Measurements from ENCODE around the gene RAB5A.
A peak's percentile ranks its signal among the peaks of the same experiment; 100 is the strongest.

The RAB5A gene

GRCh38 chr3:19934098-19934566, 12.8 kb upstream of the RAB5A start, which contains the start of gene EFHB:
Gene EFHB, minus strand, starts transcription at chr3:19934217. Its CDS starts 199 bp downstream, at chr3:19934018.
- no peak within 1 kb of the TSS for H3K4me3 ChIP-seq (ENCODE audit: low read depth, low read length)
- no peak for TF ChIP-seq CTCF (IDR thresholded peaks at IDR 0.05; ENCODE audit: borderline replicate concordance, insufficient read depth, low read depth, low read length)

- no peak overlapping the region for H3K4me3 ChIP-seq (ENCODE audit: low read depth, low read length)
- TF ChIP-seq CTCF (IDR thresholded peaks at IDR 0.05; ENCODE audit: borderline replicate concordance, insufficient read depth, low read depth, low read length), result no peak
Observed at GRCh38 chr3:19937459-19938294, 9.2 kb upstream of the RAB5A start.

GRCh38 chr3:19938295-19938627, 8.6 kb upstream of the RAB5A start:
- no peak overlapping the region for H3K4me3 ChIP-seq (ENCODE audit: low read depth, low read length)
- no peak for TF ChIP-seq CTCF (IDR thresholded peaks at IDR 0.05; ENCODE audit: borderline replicate concordance, insufficient read depth, low read depth, low read length)

GRCh38 chr3:19940643-19941042, 6.3 kb upstream of the RAB5A start:
- no peak overlapping the region for H3K4me3 ChIP-seq (ENCODE audit: low read depth, low read length)
- TF ChIP-seq CTCF (IDR thresholded peaks at IDR 0.05; ENCODE audit: borderline replicate concordance, insufficient read depth, low read depth, low read length), result no peak

- TF ChIP-seq CTCF (IDR thresholded peaks at IDR 0.05; ENCODE audit: borderline replicate concordance, insufficient read depth, low read depth, low read length), result no peak
- H3K4me3 ChIP-seq (ENCODE audit: low read depth, low read length), result no peak overlapping the region
Observed at GRCh38 chr3:19945534-19945933, 1.4 kb upstream of the RAB5A start.

GRCh38 chr3:19945969-19946831, 697 bp upstream of the RAB5A start:
- TF ChIP-seq CTCF (IDR thresholded peaks at IDR 0.05; ENCODE audit: borderline replicate concordance, insufficient read depth, low read depth, low read length), result no peak
- peak overlapping the region; percentile 95 for H3K4me3 ChIP-seq (ENCODE audit: low read depth, low read length)
